Kidney tubule cell (primary cell): ENCODE results near the gene GRIN3B.
"Not testable (repeated sequence)": the region's sequence is repeated elsewhere in the genome, so short reads cannot be mapped to it uniquely, and the experiment has no call there.

Experiments used
- DNase-seq: peaks from one replicate; pipeline ENCODE4 v3.0.0-alpha.2; 2018; ENCODE audit warnings: low spot score

GRIN3B gene, protein sequence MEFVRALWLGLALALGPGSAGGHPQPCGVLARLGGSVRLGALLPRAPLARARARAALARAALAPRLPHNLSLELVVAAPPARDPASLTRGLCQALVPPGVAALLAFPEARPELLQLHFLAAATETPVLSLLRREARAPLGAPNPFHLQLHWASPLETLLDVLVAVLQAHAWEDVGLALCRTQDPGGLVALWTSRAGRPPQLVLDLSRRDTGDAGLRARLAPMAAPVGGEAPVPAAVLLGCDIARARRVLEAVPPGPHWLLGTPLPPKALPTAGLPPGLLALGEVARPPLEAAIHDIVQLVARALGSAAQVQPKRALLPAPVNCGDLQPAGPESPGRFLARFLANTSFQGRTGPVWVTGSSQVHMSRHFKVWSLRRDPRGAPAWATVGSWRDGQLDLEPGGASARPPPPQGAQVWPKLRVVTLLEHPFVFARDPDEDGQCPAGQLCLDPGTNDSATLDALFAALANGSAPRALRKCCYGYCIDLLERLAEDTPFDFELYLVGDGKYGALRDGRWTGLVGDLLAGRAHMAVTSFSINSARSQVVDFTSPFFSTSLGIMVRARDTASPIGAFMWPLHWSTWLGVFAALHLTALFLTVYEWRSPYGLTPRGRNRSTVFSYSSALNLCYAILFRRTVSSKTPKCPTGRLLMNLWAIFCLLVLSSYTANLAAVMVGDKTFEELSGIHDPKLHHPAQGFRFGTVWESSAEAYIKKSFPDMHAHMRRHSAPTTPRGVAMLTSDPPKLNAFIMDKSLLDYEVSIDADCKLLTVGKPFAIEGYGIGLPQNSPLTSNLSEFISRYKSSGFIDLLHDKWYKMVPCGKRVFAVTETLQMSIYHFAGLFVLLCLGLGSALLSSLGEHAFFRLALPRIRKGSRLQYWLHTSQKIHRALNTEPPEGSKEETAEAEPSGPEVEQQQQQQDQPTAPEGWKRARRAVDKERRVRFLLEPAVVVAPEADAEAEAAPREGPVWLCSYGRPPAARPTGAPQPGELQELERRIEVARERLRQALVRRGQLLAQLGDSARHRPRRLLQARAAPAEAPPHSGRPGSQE

DNA sequence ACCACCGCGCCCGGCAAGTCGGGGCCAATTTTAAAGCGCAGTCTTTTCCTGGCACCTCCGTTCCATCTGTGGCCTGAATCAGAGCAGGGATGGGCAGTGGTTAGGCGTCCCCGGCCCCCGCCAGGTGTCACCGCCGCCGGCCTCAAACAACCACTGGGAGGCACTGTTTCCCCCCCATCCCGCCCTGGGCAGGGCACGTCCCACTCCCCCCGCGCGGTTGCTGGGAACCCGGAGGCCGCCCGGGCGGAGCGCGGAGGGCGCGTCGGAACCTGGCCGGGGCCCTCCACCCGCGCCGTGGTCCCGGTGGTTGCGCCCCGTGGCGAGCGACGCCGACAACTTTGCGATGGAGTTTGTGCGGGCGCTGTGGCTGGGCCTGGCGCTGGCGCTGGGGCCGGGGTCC is at the start of gene GRIN3B:
TSS of gene GRIN3B (plus strand) at position 325 of the 400 bp plus-strand sequence. CDS start at position 344, 19 bp downstream.
- DNase-seq = peak; percentile 63

DNA sequence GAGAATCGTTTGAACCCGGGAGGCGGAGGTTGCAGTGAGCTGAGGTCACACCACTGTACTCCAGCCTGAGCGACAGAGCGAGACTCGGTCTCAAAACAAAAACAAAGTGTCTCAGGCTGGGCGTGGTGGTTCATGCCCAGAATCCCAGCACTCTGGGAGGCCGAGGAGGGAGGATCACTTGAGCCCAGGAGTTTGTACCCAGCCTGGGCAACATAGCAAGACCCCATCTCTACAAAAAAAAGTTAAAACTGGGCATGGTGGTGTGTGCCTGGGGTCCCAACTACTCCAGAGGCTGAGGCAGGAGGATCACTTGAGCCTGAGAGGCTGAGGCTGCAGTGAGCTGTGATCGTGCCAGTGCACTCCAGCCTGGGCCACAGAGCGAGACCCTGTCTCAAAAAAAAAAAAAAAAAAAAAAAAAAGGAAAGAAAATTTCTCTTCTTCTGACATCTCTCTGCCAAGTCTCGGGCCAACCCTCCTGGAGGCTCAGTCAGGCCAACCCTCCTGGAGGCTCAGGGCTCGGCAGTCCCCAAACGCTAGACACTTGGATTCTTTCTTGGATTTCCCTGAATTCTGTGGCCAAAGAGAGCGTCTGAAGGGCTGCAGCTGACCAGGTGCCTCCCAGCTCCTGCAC is 48.1 kb upstream of the GRIN3B start:
- no peak for DNase-seq

GRCh38 chr19:952680-953444 is 47.4 kb upstream of the GRIN3B start:
- DNase-seq = no peak

DNA sequence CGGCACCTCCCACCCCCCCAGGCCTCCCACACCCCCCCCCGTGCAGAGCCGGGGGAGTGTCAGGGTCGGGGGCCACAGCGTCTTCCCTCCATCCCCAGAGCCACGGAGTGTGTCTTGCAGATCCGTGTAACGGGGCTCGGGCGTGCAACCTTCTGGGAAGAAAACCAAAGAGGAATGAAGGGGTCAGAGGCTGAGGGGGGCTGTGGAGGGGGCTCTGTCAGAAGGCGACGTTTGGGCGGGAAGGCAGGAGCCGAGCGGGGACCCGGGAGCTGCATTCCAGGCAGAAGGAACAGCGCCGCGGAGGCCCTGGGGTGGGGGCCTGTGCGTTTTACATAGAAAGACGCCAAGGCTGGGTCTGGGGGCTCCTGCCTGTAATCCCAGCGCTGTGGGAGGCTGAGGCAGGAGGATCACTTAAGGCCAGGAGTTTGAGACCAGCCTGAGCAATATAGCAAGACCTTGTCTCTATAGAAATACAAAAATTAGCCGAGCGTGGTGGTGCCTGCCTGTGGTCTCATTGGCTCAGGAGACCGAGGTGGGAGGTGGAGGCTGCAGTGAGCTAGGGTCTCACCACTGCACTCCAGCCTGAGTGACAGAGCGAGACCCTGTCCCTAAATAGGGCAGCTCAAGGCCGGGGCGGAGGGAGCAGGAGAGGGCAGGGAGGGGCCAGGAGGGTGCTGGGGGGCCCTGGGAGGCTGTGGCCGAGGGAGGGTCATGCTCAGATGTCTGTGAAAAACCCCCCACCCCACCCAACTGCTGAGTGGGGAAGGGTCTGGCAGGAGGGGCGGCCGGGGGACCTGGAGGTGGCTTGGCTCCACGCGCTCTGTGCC is 46.6 kb upstream of the GRIN3B start:
- no peak for DNase-seq

- DNase-seq = no peak
Measured at GRCh38 chr19:954272-954671, 45.9 kb upstream of the GRIN3B start.

DNA sequence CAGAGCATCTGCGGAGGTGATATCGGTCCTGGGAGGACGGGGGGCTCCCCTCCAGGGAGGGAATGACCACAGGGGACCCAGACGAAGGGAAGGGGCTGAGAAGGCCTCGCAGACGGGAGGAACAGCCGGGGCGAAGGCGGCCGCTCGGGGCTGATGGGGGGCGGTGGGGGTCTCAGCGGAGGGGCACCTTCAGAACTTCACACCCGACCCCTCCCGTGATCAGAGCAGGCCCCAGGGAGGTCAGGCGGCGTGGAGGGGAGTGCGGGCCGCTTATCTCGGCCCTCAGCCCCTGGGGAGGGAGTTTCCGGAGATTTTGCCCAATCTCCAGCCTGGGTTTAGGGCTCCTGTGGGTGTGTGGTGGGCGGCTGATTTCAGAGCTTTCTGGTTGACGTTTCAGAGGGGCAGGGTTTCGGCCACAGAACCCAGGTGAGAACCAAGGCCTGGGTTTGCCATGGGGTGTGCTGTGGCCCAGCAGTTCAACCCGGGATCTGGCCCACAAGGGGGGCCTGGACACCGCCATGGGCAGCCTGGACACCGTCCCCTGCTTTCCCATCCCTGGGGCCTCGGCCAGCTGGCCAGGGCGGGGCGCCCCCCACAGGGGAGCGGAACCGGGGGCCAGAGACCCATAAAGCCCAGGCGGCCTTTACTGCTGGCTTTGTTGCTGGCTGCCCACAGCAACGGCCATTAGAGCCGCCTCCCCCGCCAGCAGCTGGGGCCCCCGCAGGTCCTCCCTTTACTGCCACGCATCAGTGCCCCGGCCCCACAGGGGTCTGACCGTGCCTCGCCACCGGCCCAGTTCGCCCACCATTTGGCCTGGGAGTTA is 45.3 kb upstream of the GRIN3B start:
- DNase-seq = no peak

GRCh38 chr19:955803-956765 is 44.1 kb upstream of the GRIN3B start:
- DNase-seq = peak; percentile 42

GRCh38 chr19:956766-957440 is 43.3 kb upstream of the GRIN3B start:
- DNase-seq = peak; percentile 72

DNA sequence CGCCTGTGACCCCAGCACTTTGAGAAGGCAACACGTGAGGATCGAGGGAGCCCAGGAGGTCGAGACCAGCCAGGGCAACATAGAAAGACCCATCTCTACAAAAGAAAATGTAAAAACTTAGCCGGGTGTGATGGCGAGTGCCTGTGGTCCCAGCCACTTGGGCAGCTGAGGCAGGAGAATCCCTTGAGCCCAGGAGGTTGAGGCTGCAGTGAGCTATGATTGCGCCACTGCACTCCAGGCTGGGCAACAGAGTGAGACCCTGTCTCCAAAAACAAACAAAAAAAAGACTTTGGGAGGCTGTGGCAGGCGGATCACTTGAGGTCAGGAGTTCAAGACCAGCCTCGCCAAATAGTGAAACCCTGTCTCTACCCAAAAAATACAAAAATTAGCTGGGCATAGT is 42.6 kb upstream of the GRIN3B start:
- not testable (repeated sequence) for DNase-seq

DNA sequence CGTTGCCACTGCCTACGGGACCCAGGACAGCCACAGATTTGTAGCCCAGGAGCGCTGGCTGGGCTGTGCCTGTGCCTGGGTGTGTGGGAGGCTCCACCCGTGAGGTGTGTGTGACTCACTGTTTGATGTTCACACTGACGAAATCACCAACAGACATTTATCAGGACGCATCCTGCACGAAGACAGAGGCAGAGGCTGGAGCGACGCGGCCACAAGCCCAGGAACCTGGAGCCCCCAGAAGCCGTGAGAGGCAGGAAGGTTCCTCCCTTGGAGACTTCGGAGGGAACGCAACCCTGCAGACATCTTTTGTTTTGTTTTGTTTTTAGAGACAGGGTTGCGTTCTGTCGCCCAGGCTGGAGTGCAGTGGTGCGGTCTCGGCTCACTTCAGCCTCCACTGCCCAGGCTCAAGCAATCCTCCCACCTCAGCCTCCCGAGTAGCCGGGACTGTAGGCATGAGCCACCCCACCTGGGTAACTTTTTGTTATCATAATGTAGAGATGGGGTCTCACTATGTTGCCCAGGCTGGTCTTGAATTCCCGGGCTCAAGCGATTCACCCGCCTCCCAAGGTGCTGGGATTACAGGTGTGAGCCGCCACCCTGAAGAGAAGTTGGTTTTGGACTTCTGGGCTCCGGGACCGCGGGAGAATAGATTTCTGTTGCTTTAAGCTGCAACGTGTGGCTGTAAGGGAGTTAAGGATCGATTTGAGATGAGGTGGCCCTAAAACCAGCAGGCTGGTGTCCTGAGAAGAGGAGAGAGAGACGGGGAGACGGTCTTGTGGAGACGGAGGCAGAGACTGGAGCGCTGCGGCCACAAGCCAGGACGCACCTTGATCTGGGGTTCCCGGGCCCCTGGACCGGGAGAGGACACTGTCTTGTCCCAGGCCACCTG is 41.0 kb upstream of the GRIN3B start:
- DNase-seq = peak; percentile 34

GRCh38 chr19:960020-960419 is 40.2 kb upstream of the GRIN3B start:
- no peak for DNase-seq

DNA sequence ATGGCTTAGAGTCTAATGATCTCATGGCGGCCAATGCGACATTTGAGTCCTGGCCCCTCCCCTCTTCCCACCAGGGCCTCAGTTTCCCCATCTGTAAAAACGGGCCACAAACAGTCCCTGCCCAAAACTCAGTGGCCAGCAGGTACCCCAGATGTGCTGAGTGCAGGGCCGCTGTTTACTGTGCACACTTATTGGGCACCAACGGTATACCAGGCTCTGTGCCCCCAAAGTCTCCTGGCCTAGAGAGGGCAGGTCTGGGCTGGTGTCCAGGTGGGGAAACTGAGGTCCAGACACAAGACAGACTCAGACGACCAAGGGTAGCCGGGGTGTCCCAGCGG is 39.6 kb upstream of the GRIN3B start:
- DNase-seq = no peak

- DNase-seq = no peak
Measured at GRCh38 chr19:961866-962620, 38.2 kb upstream of the GRIN3B start.

DNA sequence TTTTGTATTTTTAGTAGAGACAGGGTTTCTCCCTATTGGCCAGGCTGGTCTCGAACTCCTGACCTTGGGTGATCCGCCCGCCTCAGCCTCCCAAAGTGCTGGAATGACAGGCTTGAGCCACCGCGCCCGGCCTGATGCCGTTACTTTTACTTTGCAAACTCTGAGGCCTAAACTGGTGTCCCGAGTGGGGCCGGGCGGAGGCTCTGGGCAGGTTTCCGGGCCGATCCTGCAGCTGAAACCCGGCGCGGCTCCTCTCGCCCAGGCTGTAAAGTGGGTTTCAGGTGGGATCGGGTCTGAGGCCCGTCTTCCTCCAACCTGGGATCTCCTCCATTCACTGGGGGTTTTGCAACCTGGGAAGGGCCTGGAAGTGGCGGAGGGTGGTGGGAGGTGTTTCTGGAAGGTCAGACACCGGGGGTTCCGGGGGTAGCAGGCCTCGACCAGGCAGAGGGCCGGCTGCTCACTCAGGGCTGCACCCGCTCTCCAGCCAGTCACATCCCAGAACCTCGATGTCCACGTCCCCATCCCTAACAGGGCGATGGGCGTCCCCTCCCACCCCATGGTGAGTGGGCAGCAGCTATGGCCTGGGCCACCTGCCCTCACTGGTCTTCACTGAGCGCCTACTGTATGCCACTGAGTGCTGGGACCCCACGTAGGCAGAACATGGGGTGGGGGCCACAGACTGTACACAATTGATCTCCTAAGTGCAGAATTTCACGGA is 37.4 kb upstream of the GRIN3B start:
- DNase-seq = no peak

DNA sequence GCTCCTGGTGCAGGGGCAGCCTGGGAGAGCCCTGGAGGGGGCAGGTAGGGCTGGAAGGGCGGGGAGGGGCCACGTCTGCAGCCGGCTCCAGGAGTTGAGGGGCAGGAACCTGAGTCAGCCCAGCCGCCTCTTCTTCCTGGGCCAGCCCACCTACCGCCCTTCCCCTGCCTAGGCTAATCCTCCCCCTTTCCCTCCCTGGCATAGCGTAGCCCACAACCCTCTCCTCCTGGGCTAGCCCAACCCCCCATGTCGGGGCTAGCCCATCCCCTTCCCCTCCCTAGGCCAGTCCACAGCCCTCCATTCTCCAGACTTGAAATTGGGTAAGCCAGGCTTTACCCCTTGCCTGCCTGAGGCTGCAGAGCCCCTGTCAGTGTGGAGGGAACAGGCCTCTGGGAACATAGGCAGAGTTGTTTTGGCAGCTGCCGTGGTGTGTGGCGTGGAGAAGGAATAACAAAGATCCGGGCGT is 36.7 kb upstream of the GRIN3B start:
- no peak for DNase-seq
